Cardiac muscle cell (in vitro differentiated cells and primary cell): Measurements from ENCODE around the gene MAPK4. TPM values are rescaled to one million over a fixed set of nuclear protein-coding genes. Genes with fewer than 3 reads are reported as not detected.
A peak's percentile ranks its signal among the peaks of the same experiment; 100 is the strongest.
"Not testable (repeated sequence)": the region's sequence is repeated elsewhere in the genome, so short reads cannot be mapped to it uniquely, and the experiment has no call there.

Source experiments
- DNase-seq, 2 donors: peaks; one replicate each; pipeline versions ENCODE4 v3.0.0 to v3.0.0-alpha.2; 2010 to 2017; ENCODE audit warnings: low read depth in 1 of 2, low spot score in 1 of 2
- H3K27ac ChIP-seq: fragments of 200-600 bp; sonication (generic); 2 replicates; pipeline ENCODE4 v1.5.1; 2016
- H3K27me3 ChIP-seq: fragments of 200-600 bp; sonication (generic); 2 replicates; pipeline ENCODE4 v1.6.0; 2016; ENCODE audit warnings: control low read depth
- H3K36me3 ChIP-seq: fragments of 200-600 bp; sonication (generic); 2 replicates; pipeline ENCODE4 v1.5.1; 2016; ENCODE audit warnings: control low read depth
- H3K4me1 ChIP-seq: fragments of 200-600 bp; sonication (generic); 2 replicates; pipeline ENCODE4 v1.8.1; 2017; ENCODE audit warnings: low read depth, mild to moderate bottlenecking, mixed run types
- H3K4me3 ChIP-seq: fragments of 200-600 bp; sonication (generic); 2 replicates; pipeline ENCODE4 v1.5.1; 2016; ENCODE audit warnings: mild to moderate bottlenecking
- H3K9me3 ChIP-seq: fragments of 200-600 bp; sonication (generic); 2 replicates; pipeline ENCODE4 v1.5.1; 2017; ENCODE audit warnings: low read depth, mild to moderate bottlenecking, control low read depth
- polyA plus RNA-seq: library from polyadenylated mRNA; unstranded; fragments of >200 nt; fragmentation: Nextera tagmentation; extraction: Ambion mirVana; gene quantifications from 2 replicates; pipeline ENCODE4 v1.2.1, GENCODE V29; 2016
- total RNA-seq: library from RNA; depleted of rRNA; stranded (reverse); fragments of >200 nt; gene quantifications from 2 replicates; pipeline ENCODE4 v1.2.3, GENCODE V29; 2016
- TF ChIP-seq, protein P1 (sequence below): IDR thresholded peaks from 2 replicates; pipeline ENCODE4 v1.5.1; 2012; ENCODE audit warnings: low read depth, mild to moderate bottlenecking, low read length

MAPK4 gene
- total and polyA plus RNA-seq, 2 experiments from 2014 or later: 36.9 to 68.9 TPM

- H3K27me3 ChIP-seq: no peaks in the 10 kb centered on the region
- peak in 1 of 2 donors; percentile 47 for DNase-seq
- H3K27ac ChIP-seq: peak overlapping the region; percentile 78
- TF ChIP-seq, protein P1, sequence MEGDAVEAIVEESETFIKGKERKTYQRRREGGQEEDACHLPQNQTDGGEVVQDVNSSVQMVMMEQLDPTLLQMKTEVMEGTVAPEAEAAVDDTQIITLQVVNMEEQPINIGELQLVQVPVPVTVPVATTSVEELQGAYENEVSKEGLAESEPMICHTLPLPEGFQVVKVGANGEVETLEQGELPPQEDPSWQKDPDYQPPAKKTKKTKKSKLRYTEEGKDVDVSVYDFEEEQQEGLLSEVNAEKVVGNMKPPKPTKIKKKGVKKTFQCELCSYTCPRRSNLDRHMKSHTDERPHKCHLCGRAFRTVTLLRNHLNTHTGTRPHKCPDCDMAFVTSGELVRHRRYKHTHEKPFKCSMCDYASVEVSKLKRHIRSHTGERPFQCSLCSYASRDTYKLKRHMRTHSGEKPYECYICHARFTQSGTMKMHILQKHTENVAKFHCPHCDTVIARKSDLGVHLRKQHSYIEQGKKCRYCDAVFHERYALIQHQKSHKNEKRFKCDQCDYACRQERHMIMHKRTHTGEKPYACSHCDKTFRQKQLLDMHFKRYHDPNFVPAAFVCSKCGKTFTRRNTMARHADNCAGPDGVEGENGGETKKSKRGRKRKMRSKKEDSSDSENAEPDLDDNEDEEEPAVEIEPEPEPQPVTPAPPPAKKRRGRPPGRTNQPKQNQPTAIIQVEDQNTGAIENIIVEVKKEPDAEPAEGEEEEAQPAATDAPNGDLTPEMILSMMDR: no peak
- peaks cover 23% of the 10 kb centered on the region for H3K4me1 ChIP-seq
- no peaks in the 10 kb centered on the region for H3K36me3 ChIP-seq
- no peak overlapping the region for H3K4me3 ChIP-seq
- H3K9me3 ChIP-seq: no peaks in the 10 kb centered on the region
These were observed 10.0 kb downstream of the MAPK4 start for GRCh38 chr18:50569930-50570329.

DNA sequence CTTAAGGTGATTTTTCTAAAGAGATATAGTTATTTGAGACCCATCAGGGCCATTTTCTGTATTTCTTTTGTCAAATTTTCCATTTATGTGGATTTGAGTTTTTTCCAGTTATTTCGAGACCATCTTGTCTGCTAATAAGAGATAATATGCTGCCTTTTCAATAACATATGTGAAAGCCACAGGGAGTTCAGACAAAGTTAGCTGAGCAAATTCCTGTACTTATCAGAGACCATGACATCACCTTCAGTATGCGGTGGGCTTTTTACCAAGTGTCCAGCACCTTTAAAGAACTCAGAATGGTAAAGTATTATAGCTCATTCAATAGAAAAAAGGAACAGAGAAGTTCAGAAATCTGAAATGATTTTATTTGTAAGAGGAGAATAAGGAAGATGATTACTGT, 11.7 kb downstream of the MAPK4 start:
- Histone ChIP-seq H3K9me3 (no peaks in the 10 kb centered on the region), H3K27me3 (no peaks in the 10 kb centered on the region), H3K36me3 (no peaks in the 10 kb centered on the region), H3K4me3 (no peak overlapping the region), H3K27ac (no peak overlapping the region), H3K4me1 (peaks cover 23% of the 10 kb centered on the region)
- no peak for DNase-seq
- TF ChIP-seq, protein P1: no peak

DNA sequence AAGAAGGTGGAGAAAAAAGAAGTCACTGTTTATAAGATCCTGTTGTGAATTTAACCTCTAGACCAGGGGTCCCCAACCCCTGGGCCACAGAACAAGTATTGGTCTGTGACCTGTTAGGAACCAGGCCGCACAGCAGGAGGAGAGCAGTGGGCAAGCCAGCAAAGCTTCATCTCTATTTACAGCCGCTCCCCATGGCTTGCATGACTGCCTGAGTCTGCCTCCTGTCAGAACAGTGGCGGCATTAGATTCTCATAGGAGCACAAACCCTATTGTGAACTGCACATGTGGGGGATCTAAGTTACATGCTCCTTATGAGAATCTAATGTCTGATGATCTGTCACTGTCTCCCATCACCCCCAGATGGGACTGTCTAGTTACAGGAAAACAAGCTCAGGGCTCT, 13.3 kb downstream of the MAPK4 start:
- H3K4me1 ChIP-seq: peaks cover 23% of the 10 kb centered on the region

DNA sequence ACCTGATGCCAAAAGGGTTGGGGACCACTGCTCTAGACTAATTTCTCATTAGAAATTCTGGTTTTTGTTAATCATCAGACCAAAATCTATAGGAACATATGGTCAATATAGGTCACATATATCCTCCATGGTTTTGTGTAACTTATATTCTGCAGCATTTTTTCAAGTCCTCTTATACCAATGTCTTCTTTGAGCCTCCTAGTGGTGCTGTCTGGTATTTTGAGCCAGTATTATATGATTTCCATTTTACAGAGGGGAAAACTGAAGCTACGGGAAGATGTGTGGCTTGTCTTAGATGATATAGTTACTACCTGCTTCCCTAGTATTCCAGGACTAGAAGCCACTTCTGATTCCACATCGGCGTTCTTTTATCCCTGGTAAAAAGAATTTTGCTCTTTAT, 13.8 kb downstream of the MAPK4 start:
- no peaks in the 10 kb centered on the region for H3K27me3 ChIP-seq
- H3K4me3 ChIP-seq: no peak overlapping the region
- DNase-seq: no peak
- H3K4me1 ChIP-seq: peaks cover 23% of the 10 kb centered on the region
- H3K9me3 ChIP-seq: no peaks in the 10 kb centered on the region
- no peaks in the 10 kb centered on the region for H3K36me3 ChIP-seq
- TF ChIP-seq, protein P1: peak; percentile 26
- H3K27ac ChIP-seq: no peak overlapping the region

More for the DNA sequence above, 13.3 kb downstream of the MAPK4 start:
- not testable (repeated sequence) for H3K27me3 ChIP-seq, H3K9me3 ChIP-seq, H3K27ac ChIP-seq, H3K4me3 ChIP-seq, H3K36me3 ChIP-seq
- DNase-seq: peak in 1 of 2 donors; percentile 26

DNA sequence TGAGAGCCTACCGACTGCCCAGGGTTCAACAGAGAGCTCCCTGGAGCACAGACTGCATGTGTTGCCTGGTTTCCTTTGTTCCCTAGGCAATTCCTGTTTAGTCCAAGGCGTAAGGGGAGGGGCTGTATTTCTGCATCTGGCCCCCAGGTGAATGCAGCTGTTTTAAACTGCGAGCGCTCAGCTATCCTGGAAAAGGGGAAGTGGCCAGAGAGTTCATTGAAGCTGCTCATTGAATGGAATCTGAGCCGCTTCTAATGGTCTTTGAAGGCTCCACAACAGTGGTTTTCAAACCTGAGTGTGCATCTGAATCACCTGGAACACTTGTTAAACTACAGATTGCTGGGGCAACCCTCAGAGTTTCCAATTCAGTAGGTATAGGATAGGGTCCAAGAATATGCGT, 18.1 kb downstream of the MAPK4 start:
- no peaks in the 10 kb centered on the region for H3K9me3 ChIP-seq
- no peak overlapping the region for H3K27ac ChIP-seq
- no peaks in the 10 kb centered on the region for H3K27me3 ChIP-seq
- TF ChIP-seq, protein P1: no peak
- H3K4me1 ChIP-seq: peaks cover under 1% of the 10 kb centered on the region
- no peaks in the 10 kb centered on the region for H3K36me3 ChIP-seq
- no peak overlapping the region for H3K4me3 ChIP-seq
- no peak for DNase-seq

- H3K4me3 ChIP-seq: no peak overlapping the region
- H3K4me1 ChIP-seq: no peaks in the 10 kb centered on the region
- no peak for DNase-seq
- H3K27ac ChIP-seq: no peak overlapping the region
- TF ChIP-seq, protein P1: no peak
- no peaks in the 10 kb centered on the region for H3K9me3 ChIP-seq
- no peaks in the 10 kb centered on the region for H3K36me3 ChIP-seq
- no peaks in the 10 kb centered on the region for H3K27me3 ChIP-seq
These were observed 18.8 kb downstream of the MAPK4 start for GRCh38 chr18:50578651-50579050.
